Ovary (tissue), 3 donors: Measurements from ENCODE around the gene MYOM1.

Source experiments
- EP300 ChIP-seq: sonication (generic); formaldehyde crosslinking; IDR thresholded peaks from one replicate; pipeline ENCODE4 v1.6.1; 2017; ENCODE audit warnings: antibody characterized with exemption
- POLR2A ChIP-seq: fragments of 450-650 bp; IDR thresholded peaks from one replicate; pipeline ENCODE4 v1.6.1; 2017; ENCODE audit warnings: antibody characterized with exemption, mild to moderate bottlenecking, moderate library complexity
- TF ChIP-seq, protein P1 (sequence below), 3 donors: fragments of 450-650 bp in 2 of 3; fragments of 200-600 bp in 1 of 3; IDR thresholded peaks; one replicate each; pipeline versions ENCODE4 v1.5.1 to v1.8.0; 2016 to 2022; ENCODE audit warnings: antibody characterized with exemption in 3 of 3, mild to moderate bottlenecking in 1 of 3
- donor health status: DM: no; HTN: no; CAD: no.

DNA sequence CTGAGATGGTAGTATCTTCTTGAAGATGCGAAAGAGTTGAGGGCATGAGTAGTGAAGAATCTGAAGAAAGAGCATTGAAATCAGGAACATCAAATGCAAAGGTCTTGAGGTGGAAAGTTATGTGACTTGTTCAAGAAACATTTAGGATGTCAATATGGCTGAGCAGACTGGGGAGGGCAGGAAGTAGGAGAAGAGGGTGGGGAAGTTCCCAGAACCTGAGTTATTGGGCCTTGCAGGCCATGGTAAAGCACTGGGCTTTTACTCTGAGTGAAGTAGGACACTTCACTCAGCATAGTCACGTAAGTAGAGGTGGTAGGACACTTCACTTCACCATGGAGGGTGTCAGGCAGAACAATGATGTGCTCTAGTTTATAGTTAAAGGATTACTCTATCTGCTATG lies 16.1 kb upstream of the MYOM1 start:
- TF ChIP-seq POLR2A (no peak), EP300 (no peak)
- TF ChIP-seq, protein P1, sequence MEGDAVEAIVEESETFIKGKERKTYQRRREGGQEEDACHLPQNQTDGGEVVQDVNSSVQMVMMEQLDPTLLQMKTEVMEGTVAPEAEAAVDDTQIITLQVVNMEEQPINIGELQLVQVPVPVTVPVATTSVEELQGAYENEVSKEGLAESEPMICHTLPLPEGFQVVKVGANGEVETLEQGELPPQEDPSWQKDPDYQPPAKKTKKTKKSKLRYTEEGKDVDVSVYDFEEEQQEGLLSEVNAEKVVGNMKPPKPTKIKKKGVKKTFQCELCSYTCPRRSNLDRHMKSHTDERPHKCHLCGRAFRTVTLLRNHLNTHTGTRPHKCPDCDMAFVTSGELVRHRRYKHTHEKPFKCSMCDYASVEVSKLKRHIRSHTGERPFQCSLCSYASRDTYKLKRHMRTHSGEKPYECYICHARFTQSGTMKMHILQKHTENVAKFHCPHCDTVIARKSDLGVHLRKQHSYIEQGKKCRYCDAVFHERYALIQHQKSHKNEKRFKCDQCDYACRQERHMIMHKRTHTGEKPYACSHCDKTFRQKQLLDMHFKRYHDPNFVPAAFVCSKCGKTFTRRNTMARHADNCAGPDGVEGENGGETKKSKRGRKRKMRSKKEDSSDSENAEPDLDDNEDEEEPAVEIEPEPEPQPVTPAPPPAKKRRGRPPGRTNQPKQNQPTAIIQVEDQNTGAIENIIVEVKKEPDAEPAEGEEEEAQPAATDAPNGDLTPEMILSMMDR (IDR thresholded peaks at IDR 0.05): no peak
